Fibroblast of peridontal ligament (primary cell): ENCODE results near the gene RAB5B.
"Not testable (repeated sequence)": the region's sequence is repeated elsewhere in the genome, so short reads cannot be mapped to it uniquely, and the experiment has no call there.

Experiments
- DNase-seq: peaks from one replicate; pipeline ENCODE4 v3.0.0-alpha.2; 2010; ENCODE audit errors: extremely low read depth

Gene RAB5B

GRCh38 chr12:55983232-55983842, 9.5 kb downstream of the RAB5B start:
- DNase-seq = no peak

GRCh38 chr12:55984861-55985260, 11.0 kb downstream of the RAB5B start:
- no peak for DNase-seq

- DNase-seq = no peak
Measured at GRCh38 chr12:55985341-55985740, 11.5 kb downstream of the RAB5B start.

GRCh38 chr12:55985976-55986375, 12.1 kb downstream of the RAB5B start:
- not testable (repeated sequence) for DNase-seq

- no peak for DNase-seq
Measured at GRCh38 chr12:55991110-55991509, 17.2 kb downstream of the RAB5B start.

GRCh38 chr12:55993230-55993853, 19.5 kb downstream of the RAB5B start:
- DNase-seq = no peak

- DNase-seq = no peak
Measured at GRCh38 chr12:55995366-55995765, 21.5 kb downstream of the RAB5B start.

- peak; percentile 78 for DNase-seq
Measured at GRCh38 chr12:55996201-55996714, 22.4 kb downstream of the RAB5B start.

- peak; percentile 95 for DNase-seq
Measured at GRCh38 chr12:55996715-55997534, 23.0 kb downstream of the RAB5B start, which contains the start of gene SUOX. Gene SUOX, plus strand, starts transcription at chr12:55997276. Its CDS starts 4,946 bp downstream, at chr12:56002222.

- no peak for DNase-seq
Measured at GRCh38 chr12:55997535-55997859, 23.6 kb downstream of the RAB5B start.

GRCh38 chr12:55999522-55999921, 25.6 kb downstream of the RAB5B start:
- DNase-seq = not testable (repeated sequence)

- not testable (repeated sequence) for DNase-seq
Measured at GRCh38 chr12:55999999-56000540, 26.2 kb downstream of the RAB5B start.

GRCh38 chr12:56001487-56002100, 27.7 kb downstream of the RAB5B start:
- no peak for DNase-seq

- DNase-seq = not testable (repeated sequence)
Measured at GRCh38 chr12:56003376-56003775, 29.5 kb downstream of the RAB5B start.

GRCh38 chr12:56004211-56004610, 30.3 kb downstream of the RAB5B start:
- DNase-seq = no peak

GRCh38 chr12:56007564-56008559, 34.0 kb downstream of the RAB5B start:
- DNase-seq = peak; percentile 29

- DNase-seq = no peak
Measured at GRCh38 chr12:56010111-56010570, 36.3 kb downstream of the RAB5B start.

- no peak for DNase-seq
Measured at GRCh38 chr12:56011509-56012090, 37.7 kb downstream of the RAB5B start.

- no peak for DNase-seq
Measured at GRCh38 chr12:56013482-56013881, 39.6 kb downstream of the RAB5B start.

GRCh38 chr12:56014205-56014604, 40.3 kb downstream of the RAB5B start:
- no peak for DNase-seq
